Epithelial cell of alveolus of lung (primary cell): ENCODE results near the gene MAN2B1. TPM values are rescaled to one million over a fixed set of nuclear protein-coding genes. Genes with fewer than 3 reads are reported as not detected.

ENCODE experiments used
- total RNA-seq: library from RNA; depleted of rRNA; stranded (reverse); fragments of >200 nt; gene quantifications from 2 replicates; pipeline ENCODE4 v1.2.1, GENCODE V29; 2015

Gene MAN2B1
- 44.5 and 81.8 TPM in 2 replicates for total RNA-seq

DNA sequence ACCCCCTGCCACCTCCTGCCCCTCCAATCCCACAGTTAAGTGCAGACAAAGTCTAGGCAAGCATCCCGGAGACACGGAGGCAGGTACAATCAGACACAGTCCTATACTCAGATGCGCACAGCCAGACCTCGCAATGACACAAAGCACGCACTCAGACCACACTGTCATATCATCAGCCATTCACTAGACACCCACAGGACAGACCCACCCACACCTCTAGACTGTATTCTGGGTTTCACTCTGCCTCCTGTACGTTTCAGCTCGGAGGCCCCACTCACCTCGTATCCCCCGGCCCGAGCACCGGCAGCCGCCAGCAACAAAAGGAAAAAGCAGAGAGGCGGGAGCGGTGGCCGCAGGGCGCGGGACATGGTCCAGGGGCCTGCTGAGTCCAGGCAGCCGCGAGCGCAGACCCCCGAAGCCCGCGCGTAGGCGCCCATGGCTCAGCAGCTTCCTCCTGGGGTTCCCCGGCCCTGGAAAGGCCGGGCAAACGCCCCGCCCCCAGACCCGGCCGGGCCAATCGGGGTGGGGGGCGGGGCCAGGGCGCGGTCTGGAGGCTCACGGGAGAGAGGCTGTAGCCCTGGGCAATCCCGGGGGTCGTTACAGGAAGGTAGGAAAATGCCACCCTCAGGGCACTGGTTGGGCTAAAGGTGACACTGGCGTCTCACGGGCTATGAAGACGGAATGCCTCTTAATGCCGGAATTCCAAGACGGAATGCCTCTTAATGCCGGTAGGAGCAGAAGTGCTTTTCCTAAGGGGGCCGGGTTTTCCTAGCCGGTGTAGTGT lies at the start of gene MAN2B1, which contains the start of gene WDR83:
Gene MAN2B1, minus strand, starts transcription at position 478 of the 784 bp plus-strand sequence. Its CDS starts 41 bp downstream, at position 437.
Gene WDR83, plus strand, starts transcription at position 543 of the 784 bp plus-strand sequence. CDS start 2,984 bp downstream, outside the sequence.

GRCh38 chr19:12696366-12697335 lies 30.1 kb upstream of the MAN2B1 start, which contains the start of gene FBXW9:
Gene FBXW9 (minus strand): TSS chr19:12696631. CDS start chr19:12696581, 50 bp downstream.

DNA sequence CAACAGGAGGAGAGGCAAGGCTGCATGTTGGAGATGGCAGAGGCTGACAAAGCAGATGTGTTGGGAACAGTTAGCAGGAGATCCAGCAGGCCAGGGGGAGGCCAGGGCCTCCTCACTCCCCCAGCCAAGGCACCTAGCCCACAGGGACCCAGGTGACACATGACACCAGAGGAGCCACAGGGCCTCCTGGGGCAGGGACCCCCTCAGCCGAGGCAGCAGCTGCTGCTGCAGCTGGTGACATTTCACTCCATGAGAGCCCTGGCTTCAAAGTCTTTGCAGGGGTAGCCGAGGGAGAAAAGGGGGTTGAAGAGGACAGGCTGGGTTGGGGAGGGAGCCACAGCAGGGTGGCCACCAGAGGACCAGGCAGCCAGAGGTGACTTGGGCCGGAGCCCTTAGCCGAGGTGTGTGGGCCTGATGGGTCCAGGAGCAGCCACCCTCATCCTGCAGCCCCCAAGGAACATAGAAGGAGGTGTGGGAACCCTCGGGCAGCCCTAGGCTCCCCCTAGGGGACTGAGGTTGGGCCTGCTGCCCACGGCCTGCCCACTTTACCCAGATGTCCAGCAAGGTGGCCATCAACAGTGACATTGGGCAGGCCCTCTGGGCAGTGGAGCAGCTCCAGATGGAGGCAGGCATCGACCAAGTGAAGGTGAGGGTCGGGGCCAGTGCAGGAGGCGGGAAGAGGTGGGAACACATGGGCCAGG lies 21.1 kb upstream of the MAN2B1 start, which contains the start of gene GNG14:
Gene GNG14, plus strand, starts transcription at position 503 of the 701 bp plus-strand sequence. Its CDS starts 51 bp downstream, at position 554.

GRCh38 chr19:12681074-12681987 lies 14.8 kb upstream of the MAN2B1 start, which contains the start of gene DHPS:
Gene DHPS (minus strand): TSS chr19:12681880. CDS start chr19:12681766, 114 bp downstream.

DNA sequence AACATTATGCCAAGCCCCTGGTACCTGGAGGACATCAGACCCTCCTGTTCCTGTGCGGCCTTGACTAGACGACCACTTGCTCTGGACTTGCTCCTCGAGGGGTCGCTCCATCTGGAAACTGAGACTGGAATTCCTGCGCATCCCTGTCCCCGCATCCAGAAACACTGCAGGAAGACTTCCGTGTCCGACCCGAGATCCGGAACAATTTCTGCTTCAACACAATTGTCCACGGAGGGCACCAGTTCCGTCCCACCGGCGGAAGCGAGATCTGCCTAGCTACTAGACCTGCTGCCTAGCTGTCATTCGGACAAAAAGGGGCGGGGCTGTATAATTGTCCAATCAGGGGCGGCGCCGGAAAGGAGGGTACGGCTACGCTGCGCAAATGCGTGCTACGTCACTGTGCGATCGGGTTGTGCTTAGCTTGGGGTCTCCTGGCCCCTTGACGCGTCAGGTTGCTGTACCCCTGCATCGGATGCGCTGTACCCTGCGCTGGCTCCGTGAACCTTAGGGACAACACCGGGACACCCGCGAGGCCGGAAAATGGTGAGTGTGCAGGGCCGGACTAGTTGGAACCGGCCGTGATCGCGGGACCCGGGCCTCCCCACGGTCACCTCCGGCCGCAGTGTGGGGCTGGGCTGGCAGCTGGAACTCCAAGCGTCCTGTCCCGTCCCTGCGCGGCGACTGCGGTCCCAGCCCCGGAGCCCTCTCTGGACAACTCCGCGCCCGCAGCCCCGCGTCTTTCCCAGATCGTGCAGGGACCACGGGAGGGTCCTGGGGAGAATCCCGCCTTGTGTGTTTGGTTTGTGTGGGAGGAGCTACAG lies 55.8 kb downstream of the MAN2B1 start, which contains the start of the genes ZNF490 and ZNF791:
Gene ZNF490, minus strand, starts transcription at position 274 of the 821 bp plus-strand sequence. Its CDS starts 133 bp downstream, at position 141.
Gene ZNF791, plus strand, starts transcription at position 381 of the 821 bp plus-strand sequence. Its CDS starts 160 bp downstream, at position 541.

Other genes with a start within 250 kb of the MAN2B1 start
- gene ZNF443, start 225.7 kb downstream of the MAN2B1 start, total RNA-seq, result 1.7 and 2.2 TPM in 2 replicates
- gene ZNF709, start 181.9 kb downstream of the MAN2B1 start, total RNA-seq, result 0.91 and 2.0 TPM in 2 replicates
- gene ZNF564, start 115.3 kb downstream of the MAN2B1 start, total RNA-seq, result 3.0 and 3.4 TPM in 2 replicates
- 4.1 and 15.3 TPM in 2 replicates for gene ZNF490, start 55.9 kb downstream of the MAN2B1 start, total RNA-seq
- gene ZNF791, start 55.8 kb downstream of the MAN2B1 start, total RNA-seq, result 6.5 and 15.3 TPM in 2 replicates
- gene WDR83, start 65 bp upstream of the MAN2B1 start, total RNA-seq, result 8.0 and 12.1 TPM in 2 replicates
- gene DHPS, start 15.1 kb upstream of the MAN2B1 start, total RNA-seq, result 62.4 and 124 TPM in 2 replicates
- gene GNG14, start 21.3 kb upstream of the MAN2B1 start, total RNA-seq, result not detected in 2 replicates
- 8.8 and 11.5 TPM in 2 replicates for gene FBXW9, start 29.9 kb upstream of the MAN2B1 start, total RNA-seq
- gene TNPO2, start 57.2 kb upstream of the MAN2B1 start, total RNA-seq, result 34.3 and 47.7 TPM in 2 replicates
- 353 and 355 TPM in 2 replicates for gene TRIR, start 67.9 kb upstream of the MAN2B1 start, total RNA-seq
- 61.8 and 80.8 TPM in 2 replicates for gene GET3, start 70.8 kb upstream of the MAN2B1 start, total RNA-seq
- gene BEST2, start 85.0 kb upstream of the MAN2B1 start, total RNA-seq, result 1.8 TPM in 1 of 2 replicates, not detected in the other
- gene HOOK2, start 108.8 kb upstream of the MAN2B1 start, total RNA-seq, result 8.8 and 19.0 TPM in 2 replicates
- gene JUNB, start 124.7 kb upstream of the MAN2B1 start, total RNA-seq, result 398 and 481 TPM in 2 replicates
- 454 and 460 TPM in 2 replicates for gene PRDX2, start 135.1 kb upstream of the MAN2B1 start, total RNA-seq
- gene THSD8, start 135.3 kb upstream of the MAN2B1 start, total RNA-seq, result not detected in 2 replicates
- 13.5 and 45.0 TPM in 2 replicates for gene RNASEH2A, start 139.8 kb upstream of the MAN2B1 start, total RNA-seq
- gene RTBDN, start 167.8 kb upstream of the MAN2B1 start, total RNA-seq, result not detected in 2 replicates
- under 0.01 and 0.88 TPM in 2 replicates for gene MAST1, start 171.8 kb upstream of the MAN2B1 start, total RNA-seq
- gene DNASE2, start 214.7 kb upstream of the MAN2B1 start, total RNA-seq, result 26.4 and 55.3 TPM in 2 replicates
- gene KLF1, start 220.5 kb upstream of the MAN2B1 start, total RNA-seq, result not detected in 2 replicates
- 22.6 and 40.1 TPM in 2 replicates for gene GCDH, start 224.4 kb upstream of the MAN2B1 start, total RNA-seq